SK-N-SH (cell line): Measurements from ENCODE around the gene RBM10. TPM values are rescaled to one million over a fixed set of nuclear protein-coding genes. Genes with fewer than 3 reads are reported as not detected.
A peak's percentile ranks its signal among the peaks of the same experiment; 100 is the strongest.

Source experiments
- CTCF ChIA-PET: fragments of 300-600, 350-600 bp; formaldehyde crosslinking; extraction: SDS; loops from one replicate; lab custom pipeline; 2021; lab: Yijun Ruan, JAX
- POLR2A ChIA-PET: fragments of 350-600 bp; sonication (Branson Sonifier 250); formaldehyde crosslinking; extraction: SDS; loops from one replicate; lab custom pipeline; 2020; ENCODE audit warnings: antibody characterized with exemption, inconsistent platforms; lab: Yijun Ruan, JAX
- DNase-seq: peaks from one replicate; pipeline ENCODE4 v3.0.0; 2012
- H2AFZ ChIP-seq: fragments of 200-600 bp; sonication (generic); 2 replicates; pipeline ENCODE4 v1.8.1; 2016; ENCODE audit warnings: antibody characterized with exemption, mild to moderate bottlenecking, low read depth
- H3F3A ChIP-seq: fragments of 200-600 bp; sonication (generic); replicated peaks from 2 replicates; pipeline ENCODE3; 2016; ENCODE audit warnings: antibody characterized with exemption, mild to moderate bottlenecking; ENCODE audit not compliant: insufficient read depth
- H3K27ac ChIP-seq, 2 experiments: fragments of 200-500 bp in 1 of 2; fragments of 200-600 bp in 1 of 2; sonication (Bioruptor generic) in 1 of 2; sonication (generic), shearing (Covaris generic) in 1 of 2; 2 replicates each; pipeline versions ENCODE4 v1.5.1 to v1.6.1; 2014 to 2016; ENCODE audit warnings: low read depth in 2 of 2, inconsistent platforms in 1 of 2, low read length in 1 of 2, mild to moderate bottlenecking in 1 of 2, mixed read lengths in 1 of 2
- H3K27me3 ChIP-seq: fragments of 200-600 bp; sonication (generic), shearing (Covaris generic); 2 replicates; pipeline ENCODE4 v1.6.1; 2016; ENCODE audit warnings: mixed run types; ENCODE audit not compliant: insufficient read depth
- H3K36me3 ChIP-seq, 2 experiments: fragments of 200-500 bp in 1 of 2; fragments of 200-600 bp in 1 of 2; sonication (Bioruptor generic) in 1 of 2; sonication (generic) in 1 of 2; replicated peaks in 1 of 2; 2 replicates each; pipeline versions ENCODE3 to v1.5.1; 2014 to 2016; ENCODE audit warnings: low read length in 1 of 2, mild to moderate bottlenecking in 1 of 2; ENCODE audit not compliant: insufficient read depth in 2 of 2, control insufficient read depth in 1 of 2
- H3K4me1 ChIP-seq, 2 experiments: fragments of 200-500 bp in 1 of 2; fragments of 200-600 bp in 1 of 2; sonication (Bioruptor generic) in 1 of 2; sonication (generic), shearing (Covaris generic) in 1 of 2; 2 replicates each; pipeline versions ENCODE4 v1.5.1 to v1.6.1; 2014 to 2016; ENCODE audit warnings: low read depth in 1 of 2, low read length in 1 of 2, mixed run types in 1 of 2; ENCODE audit not compliant: insufficient read depth in 2 of 2, control insufficient read depth in 1 of 2
- H3K4me2 ChIP-seq: fragments of 200-600 bp; sonication (generic), shearing (Covaris generic); 2 replicates; pipeline ENCODE4 v1.6.1; 2017; ENCODE audit warnings: mixed run types
- H3K4me3 ChIP-seq, 2 experiments: fragments of 200-500 bp in 1 of 2; fragments of 200-600 bp in 1 of 2; sonication (Bioruptor generic) in 1 of 2; sonication (generic), shearing (Covaris generic) in 1 of 2; 2 replicates each; pipeline versions ENCODE4 v1.5.1 to v1.8.1; 2014 to 2016; ENCODE audit warnings: low read depth in 2 of 2, inconsistent platforms in 1 of 2, low read length in 1 of 2, mild to moderate bottlenecking in 1 of 2, mixed read lengths in 1 of 2, moderate library complexity in 1 of 2
- H3K79me2 ChIP-seq: fragments of 200-600 bp; sonication (generic); 2 replicates; pipeline ENCODE4 v1.8.1; 2017; ENCODE audit warnings: mild to moderate bottlenecking; ENCODE audit not compliant: insufficient read depth
- H3K9ac ChIP-seq: fragments of 200-600 bp; sonication (generic); 2 replicates; pipeline ENCODE4 v1.6.1; 2017; ENCODE audit warnings: mixed run types
- H3K9me2 ChIP-seq: fragments of 200-600 bp; sonication (generic); 2 replicates; pipeline ENCODE4 v1.6.1; 2017; ENCODE audit warnings: mixed run types
- H3K9me3 ChIP-seq: fragments of 200-600 bp; sonication (generic); 2 replicates; pipeline ENCODE4 v1.6.1; 2017; ENCODE audit warnings: mixed run types, mild to moderate bottlenecking, moderate library complexity
- H4K20me1 ChIP-seq: fragments of 200-600 bp; sonication (generic); 2 replicates; pipeline ENCODE4 v1.6.1; 2017; ENCODE audit warnings: mild to moderate bottlenecking, mixed run types; ENCODE audit not compliant: insufficient read depth
- CHD2 ChIP-seq: fragments of 150-350 bp; IDR thresholded peaks from 2 replicates; pipeline ENCODE4 v1.6.1; 2018; ENCODE audit warnings: low read length; ENCODE audit not compliant: partially characterized antibody
- CTCF ChIP-seq: fragments of 200-600 bp; sonication (generic); IDR thresholded peaks from 2 replicates; pipeline ENCODE4 v1.6.1; 2017; ENCODE audit warnings: antibody characterized with exemption, mild to moderate bottlenecking, moderate library complexity
- FOSL2 ChIP-seq: IDR thresholded peaks from 2 replicates; pipeline ENCODE4 v1.4.0; 2012; ENCODE audit warnings: low read depth, mild to moderate bottlenecking, moderate library complexity, borderline replicate concordance
- GABPA ChIP-seq: IDR thresholded peaks from 2 replicates; pipeline ENCODE4 v1.4.0; 2012; ENCODE audit warnings: low read depth, mild to moderate bottlenecking
- MEF2A ChIP-seq: IDR thresholded peaks from 2 replicates; pipeline ENCODE4 v1.4.0; 2012; ENCODE audit warnings: low read depth, borderline replicate concordance
- MXI1 ChIP-seq: IDR thresholded peaks from 2 replicates; pipeline ENCODE4 v1.6.1; 2012; ENCODE audit warnings: mild to moderate bottlenecking, low read depth, low read length, improper control_type of control experiment
- NFIC ChIP-seq: IDR thresholded peaks from 2 replicates; pipeline ENCODE4 v1.4.0; 2012; ENCODE audit warnings: borderline replicate concordance
- SMC3 ChIP-seq: IDR thresholded peaks from 2 replicates; pipeline ENCODE4 v1.6.1; 2012; ENCODE audit warnings: low read depth, low read length, improper control_type of control experiment
- TAF1 ChIP-seq: IDR thresholded peaks from 2 replicates; pipeline ENCODE4 v1.6.1; 2012; ENCODE audit warnings: low read depth, mild to moderate bottlenecking, low read length, moderate library complexity, borderline replicate concordance
- USF2 ChIP-seq: fragments of 150-350 bp; IDR thresholded peaks from 2 replicates; pipeline ENCODE4 v1.6.1; 2017; ENCODE audit warnings: antibody characterized with exemption, low read length, low read depth, borderline replicate concordance
- WGBS: methylation state at CpG from one replicate; pipeline ENCODE4 v1.1.6; 2017; ENCODE audit warnings: low lambda C conversion rate; 5-methylcytosine and 5-hydroxymethylcytosine counted together
- polyA plus RNA-seq, 3 experiments: library from polyadenylated mRNA; depleted of rRNA; stranded (reverse); fragments of >200 nt; gene quantifications; 2 replicates each; pipeline ENCODE4 v1.2.3, GENCODE V29; 2012

Gene RBM10
- polyA plus RNA-seq, 1 of the 3 experiments (the other 2 are of a cell fraction) = 34.4 TPM

- TF ChIP-seq CTCF = no peak
- TF ChIP-seq CHD2 = no peak
- TF ChIP-seq MXI1 = no peak
- TF ChIP-seq TAF1 = no peak
- TF ChIP-seq SMC3 = no peak
- no peak for TF ChIP-seq GABPA
- no peak for TF ChIP-seq MEF2A
- no peak for TF ChIP-seq USF2
Observed at GRCh38 chrX:47199286-47199685, 54.3 kb downstream of the RBM10 start (continued).

DNA sequence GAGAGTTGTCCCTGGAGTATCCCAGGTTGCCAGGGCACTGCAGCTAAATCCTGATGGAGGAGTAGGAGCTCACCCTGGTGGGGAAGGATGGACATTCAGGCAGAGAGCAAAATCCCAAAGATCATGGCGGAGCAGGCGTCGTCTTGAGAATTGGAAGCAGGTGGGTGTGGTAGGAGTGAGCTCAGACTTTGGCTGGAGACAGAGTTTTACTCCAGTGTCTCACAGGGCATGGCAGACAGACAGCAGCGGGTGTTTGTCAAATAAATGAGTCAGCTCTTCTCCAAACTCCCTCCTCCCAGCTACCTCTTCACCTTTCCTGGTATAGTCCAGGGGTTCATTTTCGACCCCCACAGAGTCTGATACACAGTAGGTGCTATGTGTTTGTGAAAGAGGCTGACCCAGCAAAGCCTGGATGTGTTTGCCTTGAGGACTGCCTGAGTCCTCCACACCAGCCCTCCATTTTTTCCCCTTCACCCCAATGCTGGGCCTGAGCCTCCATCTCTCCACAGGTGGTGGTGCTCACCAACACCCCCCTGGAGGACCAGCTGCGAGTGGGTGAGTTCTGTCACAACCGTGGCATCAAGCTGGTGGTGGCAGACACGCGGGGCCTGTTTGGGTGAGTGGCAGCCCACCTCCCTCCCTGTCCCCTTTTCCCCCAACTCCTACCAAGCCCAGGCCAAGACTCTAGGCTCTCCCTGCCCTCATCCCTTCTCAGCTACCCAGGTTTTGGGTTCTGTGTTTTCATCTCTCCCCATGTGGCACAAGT lies 55.5 kb downstream of the RBM10 start:
- WGBS = 88% methylated on average over 9 of the region's 9 CpGs
- H2AFZ ChIP-seq = no peak overlapping the region
- no peak overlapping the region for H3K27ac ChIP-seq
- no peak overlapping the region for H3K4me3 ChIP-seq
- H3K9me3 ChIP-seq = no peaks in the 10 kb centered on the region
- no peaks in the 10 kb centered on the region for H3K27me3 ChIP-seq
- H3K9me2 ChIP-seq = no peaks in the 10 kb centered on the region
- H3K36me3 ChIP-seq = peaks cover 74 to 86% of the 10 kb centered on the region in 2 experiments
- peaks cover 34% of the 10 kb centered on the region for H3K79me2 ChIP-seq
- H3K4me2 ChIP-seq = no peak overlapping the region
- H3K4me1 ChIP-seq = peaks cover 7 to 24% of the 10 kb centered on the region in 2 experiments
- no peak overlapping the region for H3K9ac ChIP-seq
- DNase-seq = no peak
- ChIA-PET CTCF (interaction anchor here (2.6 kb wide), 1 partner anchor 184 kb away, joined by 13 read pairs; no protein-coding TSS in a partner anchor), POLR2A (no interaction called here)
- peaks cover 50% of the 10 kb centered on the region for H4K20me1 ChIP-seq
- no peak for TF ChIP-seq FOSL2
- TF ChIP-seq NFIC = no peak
- TF ChIP-seq CTCF = peak; percentile 21
- TF ChIP-seq USF2 = no peak
- H3F3A ChIP-seq = peaks cover 3% of the 10 kb centered on the region
